Stimulated activated CD8-positive, alpha-beta memory T cell treated with anti-CD3 and anti-CD28 coated beads, Interleukin-15, amount 100 ng/mL, for 24 hours (primary cell): ENCODE data around the gene H1-8.
"Not testable (repeated sequence)": the region's sequence is repeated elsewhere in the genome, so short reads cannot be mapped to it uniquely, and the experiment has no call there.

Experiments used
- DNase-seq: peaks from one replicate; pipeline ENCODE4 v3.0.0-alpha.2; 2020; ENCODE audit warnings: low read depth

H1-8 gene

DNA sequence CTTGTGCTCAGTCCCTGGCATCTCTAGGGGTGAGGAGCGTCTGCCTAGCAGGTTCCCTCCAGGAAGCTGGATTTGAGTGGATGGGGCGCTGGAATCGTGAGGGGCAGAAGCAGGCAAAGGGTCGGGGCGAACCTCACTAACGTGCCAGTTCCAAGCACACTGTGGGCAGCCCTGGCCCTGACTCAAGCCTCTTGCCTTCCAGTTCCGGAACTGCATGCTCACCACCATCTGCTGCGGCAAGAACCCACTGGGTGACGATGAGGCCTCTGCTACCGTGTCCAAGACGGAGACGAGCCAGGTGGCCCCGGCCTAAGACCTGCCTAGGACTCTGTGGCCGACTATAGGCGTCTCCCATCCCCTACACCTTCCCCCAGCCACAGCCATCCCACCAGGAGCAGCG is 9.6 kb upstream of the H1-8 start:
- no peak for DNase-seq

DNA sequence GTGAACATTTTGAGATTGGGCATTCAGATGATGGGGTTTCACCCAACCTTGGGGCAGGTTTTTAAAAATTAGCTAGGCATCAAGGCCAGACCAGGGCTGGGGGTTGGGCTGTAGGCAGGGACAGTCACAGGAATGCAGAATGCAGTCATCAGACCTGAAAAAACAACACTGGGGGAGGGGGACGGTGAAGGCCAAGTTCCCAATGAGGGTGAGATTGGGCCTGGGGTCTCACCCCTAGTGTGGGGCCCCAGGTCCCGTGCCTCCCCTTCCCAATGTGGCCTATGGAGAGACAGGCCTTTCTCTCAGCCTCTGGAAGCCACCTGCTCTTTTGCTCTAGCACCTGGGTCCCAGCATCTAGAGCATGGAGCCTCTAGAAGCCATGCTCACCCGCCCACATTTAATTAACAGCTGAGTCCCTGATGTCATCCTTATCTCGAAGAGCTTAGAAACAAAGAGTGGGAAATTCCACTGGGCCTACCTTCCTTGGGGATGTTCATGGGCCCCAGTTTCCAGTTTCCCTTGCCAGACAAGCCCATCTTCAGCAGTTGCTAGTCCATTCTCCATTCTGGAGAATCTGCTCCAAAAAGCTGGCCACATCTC is 8.4 kb upstream of the H1-8 start:
- DNase-seq, result no peak

DNA sequence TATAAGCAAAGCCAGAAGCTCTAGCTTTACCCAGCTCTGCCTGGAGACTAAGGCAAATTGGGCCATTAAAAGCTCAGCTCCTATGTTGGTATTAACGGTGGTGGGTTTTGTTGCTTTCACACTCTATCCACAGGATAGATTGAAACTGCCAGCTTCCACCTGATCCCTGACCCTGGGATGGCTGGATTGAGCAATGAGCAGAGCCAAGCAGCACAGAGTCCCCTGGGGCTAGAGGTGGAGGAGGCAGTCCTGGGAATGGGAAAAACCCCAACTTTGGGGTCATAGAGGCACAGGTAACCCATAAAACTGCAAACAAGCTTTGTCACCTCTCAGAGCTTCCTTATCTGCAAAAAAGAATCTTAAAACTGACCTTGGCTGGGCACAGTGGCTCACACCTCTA is 7.9 kb upstream of the H1-8 start:
- DNase-seq, result no peak

DNA sequence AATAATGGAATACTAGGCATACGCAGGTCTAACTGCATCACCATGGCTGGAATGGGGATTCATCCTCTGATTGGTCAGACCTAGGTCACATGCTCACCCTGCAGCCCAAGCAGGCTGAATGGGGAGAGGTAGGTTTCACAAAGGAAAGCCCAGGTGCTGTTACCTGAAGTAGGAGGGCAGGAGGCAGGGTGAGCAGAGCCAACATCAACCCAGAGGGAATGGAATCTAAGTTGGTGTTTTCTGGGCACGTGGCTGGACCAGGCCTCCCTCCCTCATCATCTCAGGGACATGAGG is 6.7 kb upstream of the H1-8 start:
- no peak for DNase-seq

DNA sequence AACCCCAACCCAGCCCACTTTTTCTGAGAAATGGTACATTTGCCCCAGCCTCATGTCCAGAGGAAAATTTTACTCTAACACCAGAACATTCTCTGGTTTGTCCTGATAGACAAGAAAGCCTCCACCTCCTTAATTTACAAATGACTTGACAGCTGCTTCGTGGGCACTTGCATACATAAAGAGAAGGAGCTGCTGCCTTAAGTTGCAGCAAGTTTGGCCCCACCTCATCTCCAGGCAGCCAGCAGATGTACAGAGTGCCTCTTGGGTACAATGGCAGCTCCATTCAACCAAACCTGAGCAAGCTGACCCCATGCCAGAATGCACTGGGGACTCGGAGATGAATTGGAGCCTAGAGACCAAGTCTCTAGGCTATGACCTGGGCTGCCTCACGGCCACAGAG is 6.2 kb upstream of the H1-8 start:
- no peak for DNase-seq

DNA sequence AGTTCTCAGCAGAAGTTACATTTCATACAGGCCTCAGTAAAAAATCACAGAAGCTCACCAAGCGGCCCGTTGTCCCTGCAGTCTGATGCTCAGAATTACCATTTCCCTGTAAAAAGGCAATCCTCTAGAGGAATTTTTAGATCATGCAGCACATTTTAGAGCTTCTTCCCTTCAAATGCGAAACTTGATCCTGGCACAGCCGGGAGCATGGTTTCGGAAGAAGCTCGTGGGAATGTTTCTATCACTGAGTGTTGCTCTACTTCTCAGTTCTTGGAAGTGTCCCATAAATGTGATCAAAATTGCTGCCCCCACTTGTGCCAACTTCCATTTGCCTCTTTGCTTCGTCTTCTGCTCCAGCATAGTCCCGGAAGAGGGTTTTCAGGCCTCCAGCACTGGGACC is 3.8 kb upstream of the H1-8 start:
- no peak for DNase-seq

DNA sequence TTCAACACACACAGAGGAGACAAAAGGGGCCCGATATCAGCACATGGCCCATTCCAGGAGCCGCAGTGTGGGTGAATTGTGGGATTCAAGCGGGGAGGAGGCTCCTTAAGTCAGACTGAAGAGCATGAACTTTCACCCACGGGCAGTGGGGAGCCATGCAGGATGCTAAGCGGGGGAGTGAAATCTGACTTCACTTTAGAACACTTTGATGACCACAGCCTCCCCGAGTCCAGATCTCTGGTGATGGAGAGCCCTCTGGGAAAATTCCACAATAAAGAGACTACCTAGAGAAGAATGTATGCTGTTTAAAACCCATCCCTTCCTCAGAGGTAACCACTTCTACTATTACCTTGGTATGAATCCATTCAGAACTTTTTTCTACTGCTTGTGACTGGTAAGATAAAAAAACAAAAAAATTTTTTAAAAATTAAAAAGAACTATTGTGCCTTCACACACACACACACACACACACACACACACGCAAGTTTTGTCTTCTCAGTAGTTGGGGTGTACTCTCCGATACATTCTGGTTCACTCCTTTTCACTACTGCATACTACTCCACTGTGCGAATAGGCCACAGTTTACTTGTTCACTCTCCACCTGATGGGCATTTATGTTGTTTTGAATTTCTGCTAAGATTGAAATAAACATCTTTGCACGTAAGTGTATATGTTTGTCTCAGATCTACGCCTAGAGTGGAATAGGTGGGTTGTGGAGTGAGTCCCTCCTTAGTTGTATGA is 2.0 kb upstream of the H1-8 start:
- no peak for DNase-seq

DNA sequence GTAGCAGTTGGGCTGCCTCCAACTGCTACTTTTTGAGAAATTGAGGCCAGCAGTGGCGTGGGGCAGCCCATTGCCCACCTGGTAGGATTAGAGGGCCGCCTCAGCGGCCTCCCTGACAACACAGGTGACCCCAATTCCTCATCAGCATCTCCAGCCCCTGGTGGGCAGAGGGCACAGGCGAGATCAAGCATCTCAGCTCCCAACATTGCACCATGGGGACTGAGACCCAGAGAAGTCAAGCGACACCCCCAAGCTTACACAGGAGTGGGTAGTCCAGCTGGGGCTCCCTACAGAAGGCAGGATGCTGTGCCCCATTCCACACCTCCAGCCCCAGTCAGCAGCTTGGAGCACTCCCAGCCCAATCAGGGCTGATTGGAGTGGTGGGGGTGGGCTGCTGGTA is 228 bp upstream of the H1-8 start:
- no peak for DNase-seq

DNA sequence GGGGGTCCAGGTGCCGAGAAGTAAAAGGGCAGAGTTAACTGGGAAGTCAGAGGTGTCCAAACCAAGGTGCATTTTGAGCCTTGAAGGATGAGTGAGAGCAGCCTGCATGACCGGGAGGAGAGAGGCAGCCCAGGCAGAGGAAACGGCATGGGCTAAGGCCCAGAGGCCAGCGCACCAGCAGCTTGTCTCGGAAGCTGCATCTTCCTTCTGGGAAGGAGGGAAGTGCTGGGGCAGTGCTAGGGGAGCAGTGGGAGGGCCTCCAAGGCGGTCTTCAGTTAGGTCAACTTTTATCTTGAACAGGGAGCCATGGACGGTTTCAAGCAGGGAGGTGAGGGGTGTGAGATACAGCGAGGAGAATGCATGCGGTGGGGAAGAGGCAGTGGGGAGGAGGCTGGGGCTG is 1.0 kb downstream of the H1-8 start:
- no peak for DNase-seq

DNA sequence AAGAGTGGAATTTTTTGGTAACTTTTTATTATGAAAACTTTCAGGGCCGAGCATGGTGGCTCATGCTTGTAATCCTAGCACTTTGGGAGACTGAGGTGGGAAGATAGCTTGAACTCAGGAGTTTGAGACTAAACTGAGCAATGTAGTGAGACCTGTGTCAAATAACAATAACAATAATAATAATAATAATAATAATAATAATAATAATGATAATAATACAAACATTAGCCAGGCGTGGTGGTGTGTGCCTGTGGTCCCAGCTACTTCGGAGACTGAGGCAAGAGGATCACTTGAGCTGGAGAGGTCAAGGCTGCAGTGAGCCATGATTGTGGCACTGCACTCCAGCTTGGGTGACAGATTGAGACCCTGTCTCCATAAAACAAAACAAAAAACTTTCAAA is 3.0 kb downstream of the H1-8 start:
- not testable (repeated sequence) for DNase-seq

DNA sequence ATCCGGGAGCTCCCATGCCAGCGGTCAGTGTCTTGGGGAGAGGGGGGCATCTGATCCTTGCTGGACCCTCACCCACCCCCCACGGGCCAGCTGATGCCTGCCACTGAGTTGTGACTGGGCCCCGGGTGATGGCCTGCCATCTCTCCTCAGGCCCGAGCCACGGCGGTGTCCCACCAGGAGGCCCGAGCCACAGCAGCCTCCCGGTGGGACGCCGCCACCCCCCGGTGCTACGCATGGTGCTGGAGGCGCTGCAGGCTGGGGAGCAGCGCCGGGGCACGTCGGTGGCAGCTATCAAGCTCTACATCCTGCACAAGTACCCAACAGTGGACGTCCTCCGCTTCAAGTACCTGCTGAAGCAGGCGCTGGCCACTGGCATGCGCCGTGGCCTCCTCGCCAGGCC is 4.3 kb downstream of the H1-8 start:
- DNase-seq, result no peak

DNA sequence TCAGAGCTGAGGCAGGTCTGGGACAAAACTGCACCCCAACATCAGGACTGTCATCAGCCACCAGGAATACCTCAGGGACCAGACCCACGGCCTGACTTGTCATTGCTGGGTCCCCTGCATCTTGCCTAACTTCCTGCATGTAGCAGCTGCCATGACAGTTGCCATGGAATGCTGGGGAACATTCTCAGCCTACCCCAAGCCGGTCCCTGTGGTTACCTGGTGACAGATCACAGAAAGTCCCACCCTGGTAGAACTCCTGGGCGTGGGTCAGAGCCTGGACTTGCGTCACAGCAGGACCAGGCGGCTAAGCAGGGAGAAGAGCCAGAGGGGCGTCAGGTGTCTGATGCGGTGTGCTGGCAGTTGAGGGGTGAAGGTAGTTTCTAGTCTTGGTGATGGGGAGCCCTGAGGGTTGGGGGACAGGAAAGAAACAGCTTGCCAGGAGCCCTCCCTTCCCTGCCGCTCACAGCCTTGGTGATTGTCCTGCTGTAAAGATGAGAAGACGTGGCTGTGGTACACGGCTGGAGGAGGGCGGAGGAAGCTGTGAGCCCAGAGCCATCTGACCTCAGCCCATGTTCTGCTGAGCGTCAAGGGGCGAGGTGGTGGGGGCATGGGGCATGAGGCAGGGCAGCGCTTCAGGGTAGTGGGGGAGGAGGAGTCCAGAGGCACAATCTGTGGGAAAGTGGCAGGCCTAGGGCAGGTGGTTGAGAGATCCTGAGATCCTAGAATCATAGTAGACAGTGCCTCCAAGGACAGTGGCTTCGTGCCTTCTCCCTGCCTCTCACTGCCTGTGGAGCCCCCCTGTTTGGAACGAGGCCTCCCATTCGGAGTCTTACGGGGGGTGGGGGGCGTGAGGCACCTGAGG is 5.4 kb downstream of the H1-8 start:
- no peak for DNase-seq

DNA sequence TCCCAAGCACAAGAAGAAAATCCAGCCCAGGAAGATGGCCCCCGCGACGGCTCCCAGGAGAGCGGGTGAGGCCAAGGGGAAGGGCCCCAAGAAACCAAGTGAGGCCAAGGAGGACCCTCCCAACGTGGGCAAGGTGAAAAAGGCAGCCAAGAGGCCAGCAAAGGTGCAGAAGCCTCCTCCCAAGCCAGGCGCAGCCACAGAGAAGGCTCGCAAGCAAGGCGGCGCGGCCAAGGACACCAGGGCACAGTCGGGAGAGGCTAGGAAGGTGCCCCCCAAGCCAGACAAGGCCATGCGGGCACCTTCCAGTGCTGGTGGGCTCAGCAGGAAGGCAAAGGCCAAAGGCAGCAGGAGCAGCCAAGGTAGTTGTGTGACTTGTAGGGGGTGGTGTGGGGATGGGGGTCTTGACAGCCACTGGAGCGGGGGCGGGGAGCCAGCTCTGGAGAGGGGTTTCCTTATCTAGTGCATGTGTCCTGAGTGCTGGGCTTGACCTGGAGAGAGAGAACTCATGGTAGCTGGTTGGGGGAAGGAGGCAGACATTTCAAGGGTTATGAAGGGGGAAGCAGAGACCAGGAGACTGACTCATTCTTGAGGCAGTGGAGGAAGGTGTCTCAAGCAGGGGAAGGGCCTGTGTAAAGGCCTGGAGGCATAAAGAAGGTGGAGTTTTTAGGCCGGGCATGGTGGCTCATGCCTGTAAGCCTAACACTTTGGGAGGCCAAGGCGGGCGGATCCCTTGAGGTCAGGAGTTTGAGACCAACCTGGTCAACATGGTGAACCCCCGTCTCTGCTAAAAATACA is 6.2 kb downstream of the H1-8 start:
- no peak for DNase-seq

DNA sequence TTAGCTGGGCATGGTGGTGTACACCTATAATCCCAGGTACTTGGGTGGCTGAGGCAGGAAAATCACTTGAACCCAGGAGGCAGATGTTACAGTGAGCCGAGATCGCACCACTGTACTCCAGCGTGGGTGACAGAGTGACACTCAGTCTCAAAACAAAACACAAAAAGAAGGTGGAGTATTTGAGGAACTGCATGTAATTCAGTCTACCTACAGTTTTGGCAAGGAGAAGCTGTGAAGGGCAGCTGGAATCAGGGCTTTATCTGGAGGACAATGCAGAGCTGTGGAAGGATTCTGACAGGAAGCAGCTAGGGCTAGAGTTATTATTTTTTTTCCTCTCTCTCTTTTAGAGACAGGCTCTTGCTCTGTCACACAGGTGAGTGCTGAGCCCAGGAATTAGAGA is 6.8 kb downstream of the H1-8 start:
- DNase-seq, result no peak

DNA sequence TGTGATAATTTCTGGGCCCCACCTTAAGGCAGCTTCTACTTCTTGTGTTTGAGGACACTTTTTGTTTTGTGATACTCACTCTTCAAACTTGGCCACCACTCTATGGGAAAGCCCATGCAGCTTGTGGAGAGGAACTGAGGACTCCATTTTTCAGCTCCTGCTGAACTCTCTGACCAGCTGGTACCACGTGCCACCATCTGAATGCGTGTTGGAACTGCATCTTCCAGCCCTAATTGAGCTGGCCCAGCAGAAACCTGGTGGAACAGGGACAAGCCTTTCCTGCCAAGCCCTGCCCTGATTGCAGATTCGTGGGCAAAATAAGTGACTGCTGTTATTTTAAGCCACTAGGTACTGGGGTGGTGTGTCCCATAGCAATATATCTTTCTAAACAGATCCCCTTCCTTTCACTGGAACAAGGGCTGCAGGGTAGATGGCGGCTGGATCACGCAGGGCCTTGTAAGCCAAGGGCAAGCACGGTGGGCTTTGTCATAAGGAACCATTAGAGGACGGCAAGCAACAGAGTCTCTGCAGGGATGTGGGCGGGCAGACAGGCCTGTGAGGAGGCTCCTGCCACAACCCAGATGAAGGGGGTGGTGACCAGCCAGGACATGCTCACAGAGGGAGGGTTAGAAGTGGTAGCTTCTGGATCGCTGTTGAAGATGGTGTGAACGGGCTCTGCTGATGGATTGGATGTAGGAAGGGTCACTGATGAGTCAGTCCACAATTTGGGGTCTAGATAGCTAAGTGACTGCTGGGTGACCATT is 9.5 kb downstream of the H1-8 start:
- no peak for DNase-seq

DNA sequence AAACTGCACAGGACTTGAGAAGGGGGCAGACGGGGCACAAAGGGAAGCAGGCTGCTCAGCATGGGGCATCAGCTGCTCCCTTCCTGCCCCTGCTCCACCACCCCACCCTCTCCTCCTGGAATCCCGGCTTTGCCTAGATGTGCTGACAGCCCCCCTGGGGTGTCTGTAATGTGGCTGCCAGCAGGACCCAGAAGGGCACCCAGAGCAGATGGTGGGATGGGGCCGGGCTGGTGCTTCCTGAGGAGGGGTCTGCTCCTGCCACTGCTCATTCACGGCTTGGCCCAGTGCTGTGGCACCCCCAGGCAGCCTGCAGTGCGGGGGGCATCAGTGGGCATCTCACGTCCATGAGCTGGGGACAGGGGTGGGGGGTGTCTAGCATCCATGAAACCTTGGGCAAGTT is 10.2 kb downstream of the H1-8 start:
- DNase-seq, result no peak

DNA sequence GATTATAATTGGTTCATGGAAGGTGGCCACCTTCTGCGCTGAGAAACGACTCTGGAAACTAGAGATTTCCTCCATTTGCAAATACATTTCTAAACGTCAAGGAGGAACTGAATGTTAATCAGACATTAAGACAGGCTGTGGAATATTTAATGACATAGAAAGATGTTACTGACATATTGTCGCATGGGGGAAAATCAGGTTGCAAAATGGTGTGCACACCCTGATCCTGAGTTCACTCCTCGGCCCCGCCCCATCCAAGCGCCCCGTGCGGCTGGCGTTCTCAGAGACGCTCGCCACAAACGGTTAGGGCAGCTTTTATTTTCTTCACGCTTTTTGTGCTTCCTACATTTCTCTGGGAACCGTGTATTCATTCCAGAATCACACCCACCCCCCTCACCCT is 10.7 kb downstream of the H1-8 start:
- no peak for DNase-seq

DNA sequence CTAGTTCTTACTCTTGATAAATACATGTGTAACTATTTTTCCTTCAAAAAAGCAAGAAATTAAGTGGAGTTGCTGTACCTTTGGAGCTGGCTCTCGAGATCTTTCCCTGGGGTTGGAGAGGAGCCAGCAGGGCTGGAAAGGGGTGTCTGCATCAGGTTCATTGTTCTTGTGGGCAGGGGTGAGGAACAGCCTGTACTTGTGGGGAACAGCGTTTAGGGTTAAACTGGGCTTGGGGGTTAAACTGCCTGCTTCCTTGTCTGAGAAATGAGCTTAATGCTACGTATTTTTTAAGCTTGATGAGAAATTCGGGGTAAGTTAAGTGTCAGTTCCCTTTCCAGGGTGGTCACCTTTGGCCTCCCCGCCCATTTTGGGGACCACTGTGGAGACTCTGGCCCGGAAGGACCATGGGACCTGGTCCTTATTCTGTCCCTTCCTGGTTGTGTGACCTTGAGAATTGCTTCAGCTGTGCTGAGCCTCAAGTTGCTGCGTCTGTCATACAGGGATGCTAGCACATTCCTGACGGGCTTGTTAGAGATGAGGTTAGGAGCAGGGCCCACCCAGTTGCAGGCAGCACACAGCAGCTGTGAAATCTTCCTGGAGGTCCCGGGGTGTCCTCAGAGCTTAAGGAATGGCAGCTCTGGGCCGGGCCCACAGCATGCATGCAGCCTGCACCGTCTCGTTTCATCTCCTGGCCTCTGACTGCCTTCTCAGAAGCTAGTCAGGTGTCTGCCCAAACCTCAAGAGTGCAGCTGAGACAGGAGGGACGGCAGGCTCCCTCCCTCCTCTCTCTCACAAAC is 11.6 kb downstream of the H1-8 start:
- no peak for DNase-seq

DNA sequence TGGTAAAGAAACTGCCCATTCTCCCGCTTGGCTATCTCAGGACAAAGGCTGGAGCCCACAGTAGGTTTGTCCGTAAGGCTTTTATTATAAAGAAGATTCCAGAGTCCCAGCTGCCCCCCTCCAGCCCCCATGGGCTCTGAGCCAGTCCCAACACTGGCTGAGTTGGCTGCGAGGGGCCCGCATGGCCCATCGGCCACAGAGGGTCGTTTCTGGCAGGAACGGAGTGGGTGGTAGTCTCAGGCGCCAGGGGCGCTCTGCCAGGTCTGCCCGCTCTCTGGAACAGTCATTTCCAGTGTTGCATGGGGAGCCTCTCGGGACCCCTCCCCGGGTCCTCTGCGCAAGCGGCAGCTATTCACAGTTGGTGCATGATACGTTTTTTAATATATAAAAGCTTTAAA is 12.2 kb downstream of the H1-8 start:
- DNase-seq, result no peak

DNA sequence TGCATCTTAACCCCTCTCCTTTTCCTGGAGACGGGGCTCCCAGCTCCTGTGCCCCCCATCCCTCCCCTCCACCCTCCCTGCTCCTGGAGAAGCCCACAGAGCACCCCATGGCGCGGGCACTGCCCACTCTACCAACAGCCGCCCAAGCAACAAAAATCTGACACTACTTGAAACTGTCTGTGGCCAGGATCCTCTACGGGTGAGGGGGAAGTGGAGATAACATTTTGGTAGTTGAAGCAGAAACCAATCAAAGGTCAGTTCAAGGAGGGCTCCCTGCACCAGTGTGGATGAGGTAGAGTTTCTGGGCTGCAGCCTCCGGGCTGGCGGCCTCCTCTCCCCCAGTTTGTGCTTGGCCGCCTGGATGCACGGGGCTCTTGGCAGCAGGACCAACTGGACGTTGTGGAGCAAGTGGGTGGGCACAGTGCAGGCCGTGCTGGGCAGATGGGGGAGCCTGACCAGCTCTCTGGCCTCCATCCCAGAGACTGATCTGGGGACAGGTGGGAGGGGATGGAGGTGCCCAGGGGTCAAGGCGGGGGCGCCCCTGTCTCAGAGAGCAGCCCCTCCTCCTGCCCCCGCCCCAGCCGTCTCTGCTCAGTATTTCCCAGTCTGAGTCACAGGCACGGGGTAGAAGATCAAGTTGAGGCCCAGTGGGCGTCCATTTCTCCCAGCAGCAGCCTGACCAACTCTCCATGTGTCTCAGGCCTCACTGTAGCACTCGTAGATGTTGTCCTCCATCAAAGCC is 12.8 kb downstream of the H1-8 start:
- DNase-seq, result no peak

DNA sequence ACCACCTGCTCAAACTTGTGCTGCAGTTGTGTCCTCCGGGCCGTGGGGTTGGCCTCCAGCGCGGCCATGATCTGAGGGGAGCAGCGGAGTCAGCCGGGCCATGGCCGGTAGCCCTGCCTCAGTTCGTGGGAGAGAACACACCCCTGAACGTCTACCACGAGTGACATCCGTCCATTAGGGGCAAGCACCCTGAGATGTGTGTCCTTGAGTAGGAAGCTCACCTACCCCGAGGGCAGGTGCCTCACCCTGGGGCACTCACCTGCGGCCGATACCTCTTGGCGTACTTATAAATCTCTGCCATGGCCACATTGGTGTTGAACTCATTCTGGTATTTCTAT is 13.4 kb downstream of the H1-8 start:
- no peak for DNase-seq
